BE2C (cell line): Measurements from ENCODE around the gene SLFN13.

Source experiments
- DNase-seq: peaks from one replicate; pipeline ENCODE4 v3.0.0-alpha.2; 2020
- H3K27me3 ChIP-seq: fragments of 250-450 bp; sonication (Bioruptor Pico); 2 replicates; pipeline ENCODE4 v1.5.1; 2020; ENCODE audit warnings: mild to moderate bottlenecking
- H3K36me3 ChIP-seq: fragments of 250-450 bp; sonication (Bioruptor Pico); 2 replicates; pipeline ENCODE4 v1.5.1; 2020; ENCODE audit warnings: mild to moderate bottlenecking
- H3K4me1 ChIP-seq: fragments of 250-450 bp; sonication (Bioruptor Pico); 2 replicates; pipeline ENCODE4 v1.5.1; 2020
- H3K4me3 ChIP-seq: 2 replicates; pipeline ENCODE4 v1.5.1; 2011; ENCODE audit warnings: low read depth, low read length
- H3K9me3 ChIP-seq: fragments of 250-450 bp; sonication (Bioruptor Pico); 2 replicates; pipeline ENCODE4 v1.5.1; 2020
- CTCF ChIP-seq: IDR thresholded peaks from 2 replicates; pipeline ENCODE4 v1.5.1; 2012; ENCODE audit warnings: mild to moderate bottlenecking, low read depth, low read length

Gene SLFN13

GRCh38 chr17:35488991-35489390, 40.4 kb upstream of the SLFN13 start:
- Histone ChIP-seq H3K9me3 (no peaks in the 10 kb centered on the region), H3K36me3 (no peaks in the 10 kb centered on the region), H3K4me3 (no peak overlapping the region), H3K4me1 (no peaks in the 10 kb centered on the region), H3K27me3 (peaks cover 88% of the 10 kb centered on the region)
- no peak for DNase-seq
- TF ChIP-seq CTCF, result no peak

DNA sequence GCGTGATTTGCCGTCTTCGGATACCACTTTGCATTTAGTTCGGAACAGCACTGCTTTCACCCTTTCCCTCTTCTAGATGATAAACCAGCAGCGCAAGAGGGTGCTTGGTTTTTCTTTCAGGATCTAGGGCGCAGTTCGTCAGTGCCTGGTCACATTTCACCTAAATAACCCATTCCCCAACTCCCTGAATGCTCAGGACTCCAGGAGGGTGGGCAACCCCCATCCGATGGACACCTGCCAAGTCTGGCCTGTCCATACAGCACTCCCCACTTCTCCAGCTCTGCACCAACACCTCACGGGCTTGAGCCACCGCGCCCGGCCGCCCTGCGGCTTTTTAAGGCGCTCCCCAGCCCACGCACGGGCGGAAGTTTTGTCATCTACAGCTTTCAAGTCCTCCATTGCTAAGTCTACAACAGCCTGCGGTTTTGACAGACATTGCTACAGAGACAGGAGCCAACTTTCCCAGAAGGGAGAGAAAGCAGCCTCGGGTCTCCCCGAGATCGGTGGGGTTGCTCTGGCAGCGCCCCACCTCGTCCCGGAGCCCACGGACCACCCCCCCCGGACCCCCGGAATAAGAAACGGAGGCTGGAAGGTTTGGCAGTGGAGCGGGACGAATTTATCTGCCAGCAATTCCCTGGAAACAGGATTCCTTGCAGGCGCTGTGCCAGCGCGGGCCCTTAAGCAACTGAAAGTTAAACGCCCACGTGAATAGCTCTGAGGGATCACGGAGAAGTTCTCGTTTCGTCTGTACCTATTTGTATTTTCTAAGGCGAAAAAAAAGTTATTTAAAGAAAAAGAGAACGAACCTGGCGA, 38.6 kb upstream of the SLFN13 start:
- Histone ChIP-seq H3K4me3 (no peak overlapping the region), H3K36me3 (no peaks in the 10 kb centered on the region), H3K9me3 (no peaks in the 10 kb centered on the region), H3K27me3 (peaks cover 91% of the 10 kb centered on the region), H3K4me1 (no peaks in the 10 kb centered on the region)
- no peak for DNase-seq
- TF ChIP-seq CTCF, result no peak

DNA sequence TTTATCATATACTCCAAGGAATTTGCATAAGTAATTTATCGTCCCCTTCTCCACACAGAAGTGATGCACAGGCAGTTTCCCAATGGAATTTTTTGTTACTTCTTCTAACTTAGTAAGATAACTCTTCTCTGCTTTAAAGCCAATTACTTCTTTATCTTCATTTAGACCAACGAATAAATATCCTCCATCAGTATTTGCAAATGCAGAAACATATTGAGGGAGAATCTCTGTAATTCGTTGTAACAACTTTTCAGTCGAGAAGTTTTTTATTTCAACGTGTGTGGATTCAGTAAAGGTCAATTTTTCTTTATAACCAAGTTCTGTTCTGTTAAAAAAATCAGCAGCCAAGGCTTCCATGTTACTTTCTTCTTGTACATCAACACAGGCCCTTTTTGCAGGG, 30.7 kb upstream of the SLFN13 start:
- Histone ChIP-seq H3K4me3 (no peak overlapping the region), H3K9me3 (no peaks in the 10 kb centered on the region), H3K36me3 (no peaks in the 10 kb centered on the region), H3K27me3 (peaks cover 59% of the 10 kb centered on the region), H3K4me1 (no peaks in the 10 kb centered on the region)
- DNase-seq, result no peak
- no peak for TF ChIP-seq CTCF

GRCh38 chr17:35477248-35477647, 28.7 kb upstream of the SLFN13 start:
- H3K4me3 ChIP-seq, result no peak overlapping the region
- H3K27me3 ChIP-seq, result peaks cover 49% of the 10 kb centered on the region
- no peak for DNase-seq
- no peaks in the 10 kb centered on the region for H3K4me1 ChIP-seq
- H3K36me3 ChIP-seq, result no peaks in the 10 kb centered on the region
- no peaks in the 10 kb centered on the region for H3K9me3 ChIP-seq
- no peak for TF ChIP-seq CTCF

- no peak for DNase-seq
- Histone ChIP-seq H3K36me3 (no peaks in the 10 kb centered on the region), H3K4me3 (no peak overlapping the region), H3K4me1 (no peaks in the 10 kb centered on the region), H3K27me3 (peaks cover 47% of the 10 kb centered on the region), H3K9me3 (no peaks in the 10 kb centered on the region)
- no peak for TF ChIP-seq CTCF
These were observed 27.8 kb upstream of the SLFN13 start for GRCh38 chr17:35476283-35476820.

DNA sequence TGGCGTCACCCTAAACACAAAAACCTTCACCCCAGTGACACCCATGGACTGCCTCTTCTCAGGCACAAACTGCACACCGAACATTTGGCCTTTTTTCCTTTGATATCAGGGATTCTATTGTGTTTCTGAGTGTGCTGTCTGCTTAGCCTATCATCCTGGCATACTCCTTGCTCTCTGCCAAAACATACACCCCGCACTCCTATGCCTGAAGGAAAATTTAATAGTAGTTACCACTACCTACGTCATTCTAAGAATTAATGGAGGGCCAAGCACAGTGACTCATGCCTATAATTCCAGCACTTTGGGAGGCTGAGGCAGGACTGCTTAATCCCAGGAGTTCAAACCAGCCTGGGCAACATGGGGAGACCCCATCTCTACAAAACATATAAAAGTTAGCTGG, 19.9 kb upstream of the SLFN13 start:
- no peak for DNase-seq
- TF ChIP-seq CTCF, result no peak
- H3K9me3 ChIP-seq, result no peaks in the 10 kb centered on the region
- H3K36me3 ChIP-seq, result no peaks in the 10 kb centered on the region
- H3K4me1 ChIP-seq, result no peaks in the 10 kb centered on the region
- peaks cover 12% of the 10 kb centered on the region for H3K27me3 ChIP-seq
- no peak overlapping the region for H3K4me3 ChIP-seq
